Transverse colon (tissue), 3 donors: ENCODE measurements around the gene MB.

Source experiments
- POLR2A ChIP-seq: fragments of 450-650 bp; IDR thresholded peaks from one replicate; pipeline ENCODE4 v1.6.1; 2016; ENCODE audit warnings: antibody characterized with exemption, mild to moderate bottlenecking, moderate library complexity
- TF ChIP-seq, protein P1 (sequence below), 5 experiments: fragments of 200-600 bp in 3 of 5; fragments of 450-650 bp in 2 of 5; sonication (generic) in 3 of 5; IDR thresholded peaks; 1 replicate in 2 of 5; 2 replicates in 3 of 5; pipeline ENCODE4 v1.5.1; 2016 to 2017; ENCODE audit warnings: antibody characterized with exemption in 5 of 5, inconsistent platforms in 3 of 5, mild to moderate bottlenecking in 2 of 5, moderate library complexity in 1 of 5

DNA sequence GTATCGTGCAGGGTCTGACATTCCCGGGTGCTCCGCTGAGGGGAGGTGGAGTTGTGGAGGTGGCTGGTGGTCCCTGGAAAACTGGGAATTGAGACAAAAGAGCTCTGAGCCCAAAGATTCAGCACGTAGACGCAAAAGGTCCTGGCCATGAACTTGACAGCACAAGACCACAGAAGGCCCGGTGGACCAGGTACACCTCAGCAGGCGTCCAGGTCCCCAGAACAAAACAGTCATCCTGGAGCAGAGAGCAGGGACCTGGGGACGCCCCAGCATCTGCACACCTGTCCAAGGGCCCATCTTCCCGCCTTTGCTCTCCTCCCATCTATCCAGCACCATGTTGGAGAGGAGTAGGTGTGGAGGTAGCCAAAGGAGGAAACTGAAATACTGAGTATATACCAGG lies 13.8 kb upstream of the MB start:
- TF ChIP-seq, protein P1, sequence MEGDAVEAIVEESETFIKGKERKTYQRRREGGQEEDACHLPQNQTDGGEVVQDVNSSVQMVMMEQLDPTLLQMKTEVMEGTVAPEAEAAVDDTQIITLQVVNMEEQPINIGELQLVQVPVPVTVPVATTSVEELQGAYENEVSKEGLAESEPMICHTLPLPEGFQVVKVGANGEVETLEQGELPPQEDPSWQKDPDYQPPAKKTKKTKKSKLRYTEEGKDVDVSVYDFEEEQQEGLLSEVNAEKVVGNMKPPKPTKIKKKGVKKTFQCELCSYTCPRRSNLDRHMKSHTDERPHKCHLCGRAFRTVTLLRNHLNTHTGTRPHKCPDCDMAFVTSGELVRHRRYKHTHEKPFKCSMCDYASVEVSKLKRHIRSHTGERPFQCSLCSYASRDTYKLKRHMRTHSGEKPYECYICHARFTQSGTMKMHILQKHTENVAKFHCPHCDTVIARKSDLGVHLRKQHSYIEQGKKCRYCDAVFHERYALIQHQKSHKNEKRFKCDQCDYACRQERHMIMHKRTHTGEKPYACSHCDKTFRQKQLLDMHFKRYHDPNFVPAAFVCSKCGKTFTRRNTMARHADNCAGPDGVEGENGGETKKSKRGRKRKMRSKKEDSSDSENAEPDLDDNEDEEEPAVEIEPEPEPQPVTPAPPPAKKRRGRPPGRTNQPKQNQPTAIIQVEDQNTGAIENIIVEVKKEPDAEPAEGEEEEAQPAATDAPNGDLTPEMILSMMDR (IDR thresholded peaks at IDR 0.05) = no peak
- no peak for TF ChIP-seq POLR2A
